Measurements from ENCODE around the gene LTC4S.

- TF ChIP-seq EZH2 (optimal IDR thresholded peaks at IDR 0.05; ENCODE audit: low read depth, low read length): no peak
- TF ChIP-seq CTCF (IDR thresholded peaks at IDR 0.05; ENCODE audit: low read length): no peak
Measured at GRCh38 chr5:179834120-179834519, 40.3 kb downstream of the LTC4S start.

All from MM.1S (cell line).